Activated CD4-positive, alpha-beta T cell treated with anti-CD3 and anti-CD28 coated beads, Interleukin-2, amount 10 ng/mL, durations not matched to agents 24 days and 14 days (primary cell): ENCODE data around the gene DAZAP1. TPM values are rescaled to one million over a fixed set of nuclear protein-coding genes. Genes with fewer than 3 reads are reported as not detected.

Experiments used
- DNase-seq: peaks from one replicate; pipeline ENCODE4 v3.0.0; 2022
- H3K27ac Mint-ChIP-seq: one replicate; pipeline ENCODE4 v1.8.0; 2022; ENCODE audit warnings: mild to moderate bottlenecking, mixed read lengths
- H3K27me3 Mint-ChIP-seq: one replicate; pipeline ENCODE4 v1.8.0; 2022; ENCODE audit warnings: mixed read lengths
- H3K36me3 Mint-ChIP-seq: one replicate; pipeline ENCODE4 v1.8.0; 2022; ENCODE audit warnings: low read depth, mild to moderate bottlenecking, mixed read lengths
- H3K4me1 Mint-ChIP-seq: one replicate; pipeline ENCODE4 v1.8.0; 2021; ENCODE audit warnings: mixed read lengths
- H3K4me3 Mint-ChIP-seq: one replicate; pipeline ENCODE4 v1.8.0; 2022; ENCODE audit warnings: mild to moderate bottlenecking, moderate library complexity, mixed read lengths
- H3K9me3 Mint-ChIP-seq: one replicate; pipeline ENCODE4 v1.8.0; 2021; ENCODE audit warnings: mixed read lengths
- intact Hi-C: fragments of 100-400 bp; cut with micrococcal nuclease; formaldehyde crosslinking; loops from one replicate; pipeline ENCODE4 v1.15.1; 2023
- total RNA-seq: library from RNA; stranded (reverse); gene quantifications from 2 replicates; pipeline ENCODE4 v1.2.3, GENCODE V29; 2022

Gene DAZAP1
- total RNA-seq, 1 donor from 2014 or later = 323 TPM

DNA sequence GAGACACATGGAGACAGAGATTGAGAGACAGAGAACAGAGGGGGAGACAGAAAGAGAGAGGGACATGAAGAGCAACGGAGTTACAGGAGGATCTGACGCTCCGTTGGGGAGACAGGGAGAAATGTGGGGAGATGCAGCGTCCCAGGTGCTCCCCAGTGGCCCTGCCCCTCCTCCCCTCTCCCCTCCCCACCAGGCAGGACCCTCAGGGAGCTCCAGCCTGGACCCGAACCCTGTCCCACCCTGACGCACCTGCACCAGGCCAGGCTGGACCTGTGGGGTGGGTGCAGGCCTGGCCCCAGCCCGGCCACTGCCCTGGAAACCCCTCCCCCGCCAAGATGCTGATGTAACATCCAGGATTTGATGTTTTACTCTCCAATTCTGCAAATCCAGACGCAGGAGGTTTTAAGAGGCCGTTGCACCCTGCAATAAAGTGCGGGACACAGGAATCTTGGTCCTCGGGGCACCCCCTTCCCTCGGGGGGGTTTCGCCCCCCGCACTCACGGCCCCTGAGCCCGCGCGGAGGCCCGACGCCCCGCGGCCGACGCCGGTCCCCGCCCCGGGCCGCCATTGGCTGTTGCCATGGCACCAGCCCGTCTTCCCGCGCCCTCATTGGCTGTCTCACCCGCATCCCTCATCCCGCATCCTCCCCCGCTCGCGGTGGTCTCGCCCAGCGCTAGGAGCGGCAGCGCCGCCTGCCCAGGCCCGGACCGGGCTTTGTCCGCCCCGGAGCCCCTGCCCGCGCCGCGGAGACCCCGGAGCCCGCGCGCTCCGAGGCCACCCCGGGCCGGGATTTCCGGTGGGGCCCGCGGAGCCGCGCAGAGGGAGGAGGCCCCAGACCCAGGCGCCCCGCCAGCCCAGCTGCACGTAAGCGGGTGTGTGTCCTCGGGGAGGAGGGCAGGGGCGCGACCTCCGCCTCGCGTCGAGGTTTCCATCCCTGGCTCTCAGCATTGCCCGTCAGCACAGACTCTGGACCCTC is 42.4 kb downstream of the DAZAP1 start, which contains the start of gene APC2:
APC2 (plus strand) TSS at position 655 of the 976 bp plus-strand sequence. CDS start 2,881 bp downstream, outside the sequence.
- intact Hi-C loops = loop anchor here (5.0 kb wide), 1 partner anchor 63 kb away; the partner anchor contains the start of gene ADAMTSL5
- DNase-seq = peak; percentile 83
- Mint-ChIP-seq H3K9me3 (no peaks in the 10 kb centered on the region), H3K36me3 (no peaks in the 10 kb centered on the region), H3K4me3 (peak within 1 kb of the TSS; percentile 40), H3K27me3 (peaks cover 51% of the 10 kb centered on the region), H3K4me1 (peaks cover 3% of the 10 kb centered on the region), H3K27ac (no peak within 1 kb of the TSS)

DNA sequence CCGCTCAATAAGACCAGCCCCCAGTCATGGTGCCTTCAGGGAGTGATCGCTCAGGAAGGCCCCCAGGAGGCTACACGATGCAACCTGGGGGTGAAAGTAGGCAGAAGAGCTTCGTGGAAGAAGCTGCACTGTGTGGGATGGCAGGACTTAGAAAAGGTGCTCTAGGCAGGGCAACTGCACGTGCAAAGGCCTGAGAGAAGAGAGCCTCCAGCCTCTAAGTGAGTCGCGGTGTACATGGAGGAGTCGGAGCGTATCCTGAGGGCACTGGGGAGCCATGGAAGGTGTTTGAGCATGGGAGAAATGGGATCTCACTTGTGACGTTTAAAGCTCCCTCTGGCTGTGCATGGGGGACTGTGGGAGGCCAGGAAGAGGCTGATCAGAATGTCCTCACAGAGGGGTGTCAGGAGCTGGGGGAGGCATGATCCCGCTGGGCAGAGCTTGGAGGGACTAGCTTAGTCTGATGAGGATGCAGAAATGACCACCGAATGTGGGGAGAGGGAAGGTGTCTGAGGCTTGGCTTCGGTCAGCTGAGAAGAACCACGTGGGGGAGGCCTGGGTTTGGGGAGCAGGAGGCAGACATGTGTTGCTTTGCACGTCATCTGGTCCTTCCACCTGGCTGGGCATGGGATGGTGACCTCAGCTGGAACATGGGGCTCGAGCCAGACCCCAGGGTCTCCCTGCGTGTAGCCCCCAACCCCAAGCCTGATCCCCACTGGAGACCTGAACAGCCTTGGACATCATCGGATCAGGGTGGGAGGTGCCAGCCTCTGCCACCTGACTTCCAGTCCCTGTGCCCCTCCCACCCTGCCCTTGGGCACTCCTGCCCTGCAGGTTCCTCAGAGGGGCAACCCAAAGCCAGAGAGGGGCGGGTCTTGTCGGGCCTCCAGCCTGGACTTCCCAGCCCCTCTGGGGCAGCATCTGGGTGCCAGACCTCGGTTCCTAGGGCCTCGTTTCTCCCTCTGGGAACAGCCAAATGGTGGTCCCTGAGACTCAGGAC is 43.6 kb downstream of the DAZAP1 start:
- peaks cover 9% of the 10 kb centered on the region for H3K4me1 Mint-ChIP-seq
- H3K4me3 Mint-ChIP-seq = no peak overlapping the region
- H3K9me3 Mint-ChIP-seq = no peaks in the 10 kb centered on the region
- intact Hi-C loops = no loop called here
- H3K27ac Mint-ChIP-seq = no peak overlapping the region
- H3K36me3 Mint-ChIP-seq = peaks cover 2% of the 10 kb centered on the region
- peaks cover 59% of the 10 kb centered on the region for H3K27me3 Mint-ChIP-seq
- no peak for DNase-seq

DNA sequence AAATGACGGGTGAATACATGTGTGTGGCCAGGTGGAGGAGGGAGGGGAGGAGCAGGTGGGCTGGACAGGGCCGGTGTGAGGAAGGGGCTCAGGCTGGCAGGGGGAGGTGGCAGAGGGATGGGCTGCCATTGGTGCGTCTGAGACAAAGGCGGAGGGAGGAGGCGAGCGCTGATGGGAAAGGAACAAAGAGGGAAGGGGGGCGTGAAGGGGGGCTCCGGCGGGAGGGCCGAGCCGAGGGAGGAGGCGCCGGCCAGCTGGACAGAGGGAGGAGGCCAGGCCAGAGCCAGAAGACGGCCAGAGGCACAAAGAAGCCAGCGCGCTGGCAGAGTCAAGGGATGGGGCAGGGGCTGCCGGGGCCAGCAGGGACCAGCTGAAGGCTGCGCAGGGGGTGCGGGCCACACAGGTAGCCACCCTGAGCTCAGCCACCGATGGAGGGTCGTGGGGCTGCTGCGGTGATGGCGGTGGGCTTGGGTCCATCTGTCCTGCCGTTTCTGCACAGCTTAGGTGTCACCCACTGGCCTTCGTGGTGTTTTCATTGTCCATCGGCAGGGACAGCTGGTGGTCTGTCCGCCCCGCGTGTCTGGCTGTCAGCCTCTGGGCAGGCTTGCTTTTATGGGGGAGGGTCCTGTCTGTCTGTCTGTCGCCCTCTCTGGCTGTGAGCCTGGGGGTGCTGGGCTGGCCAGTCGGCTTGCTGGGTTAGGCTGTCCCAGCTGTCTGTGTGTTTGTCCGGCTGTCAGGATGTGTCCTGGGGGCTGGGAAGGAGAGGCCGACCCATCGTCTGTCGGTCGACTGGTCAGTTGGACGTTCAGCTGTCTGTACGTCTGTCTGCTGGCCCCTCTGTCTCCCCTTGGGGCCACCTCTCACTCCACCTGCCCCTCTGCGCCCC is 44.8 kb downstream of the DAZAP1 start:
- peaks cover 2% of the 10 kb centered on the region for H3K36me3 Mint-ChIP-seq
- peaks cover 56% of the 10 kb centered on the region for H3K27me3 Mint-ChIP-seq
- intact Hi-C loops = no loop called here
- peaks cover 9% of the 10 kb centered on the region for H3K4me1 Mint-ChIP-seq
- no peak for DNase-seq
- H3K9me3 Mint-ChIP-seq = no peaks in the 10 kb centered on the region
- H3K4me3 Mint-ChIP-seq = no peak overlapping the region
- H3K27ac Mint-ChIP-seq = no peak overlapping the region

- H3K27me3 Mint-ChIP-seq = peaks cover 54% of the 10 kb centered on the region
- no peak overlapping the region for H3K27ac Mint-ChIP-seq
- no peak overlapping the region for H3K4me3 Mint-ChIP-seq
- intact Hi-C loops = no loop called here
- no peak for DNase-seq
- H3K36me3 Mint-ChIP-seq = peaks cover 2% of the 10 kb centered on the region
- H3K9me3 Mint-ChIP-seq = no peaks in the 10 kb centered on the region
- H3K4me1 Mint-ChIP-seq = peaks cover 9% of the 10 kb centered on the region
These were observed 45.6 kb downstream of the DAZAP1 start for GRCh38 chr19:1452802-1453524.

DNA sequence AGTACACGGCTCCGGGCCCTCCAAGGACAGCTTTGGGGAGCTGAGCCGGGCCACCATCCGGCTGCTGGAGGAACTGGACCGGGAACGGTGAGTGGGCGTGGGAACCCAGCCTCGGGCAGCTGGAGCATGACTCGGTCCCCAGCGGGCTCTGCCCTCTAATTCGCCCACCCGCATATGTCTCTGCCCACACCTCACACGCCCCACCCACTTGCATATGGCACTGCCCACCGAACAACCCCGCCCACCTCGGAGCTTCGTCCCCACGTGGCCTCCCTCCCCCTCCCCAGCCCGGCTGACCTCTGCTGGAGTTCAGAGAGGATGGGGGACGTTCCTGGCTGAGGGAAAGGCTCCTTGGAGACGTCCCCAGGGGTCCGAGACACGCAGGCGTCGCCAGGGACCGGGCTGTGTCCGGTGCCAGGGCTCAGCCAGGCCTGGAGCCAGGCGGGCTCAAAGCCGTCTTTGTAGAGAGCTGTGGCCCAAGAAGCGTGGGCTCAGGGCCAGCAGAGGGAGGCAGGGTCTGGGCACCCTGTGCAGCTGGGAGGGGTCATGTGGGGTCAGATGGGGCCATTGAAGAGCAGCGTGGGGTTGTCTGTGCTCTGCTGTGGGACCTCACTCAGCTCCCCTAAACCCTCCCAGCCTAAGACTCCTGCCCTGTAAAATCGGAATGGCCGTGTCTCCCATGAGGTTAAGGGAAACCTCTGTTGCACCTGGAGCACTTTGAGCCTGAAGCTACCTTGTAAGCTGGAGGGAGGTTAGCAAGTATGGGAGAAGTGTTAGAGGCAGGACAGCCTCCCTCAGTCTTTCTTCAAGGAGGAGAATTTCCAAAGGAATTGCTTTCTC is 46.4 kb downstream of the DAZAP1 start:
- no peak overlapping the region for H3K27ac Mint-ChIP-seq
- intact Hi-C loops = no loop called here
- no peaks in the 10 kb centered on the region for H3K9me3 Mint-ChIP-seq
- no peak for DNase-seq
- peaks cover 2% of the 10 kb centered on the region for H3K36me3 Mint-ChIP-seq
- H3K27me3 Mint-ChIP-seq = peaks cover 54% of the 10 kb centered on the region
- H3K4me1 Mint-ChIP-seq = peaks cover 9% of the 10 kb centered on the region
- no peak overlapping the region for H3K4me3 Mint-ChIP-seq

DNA sequence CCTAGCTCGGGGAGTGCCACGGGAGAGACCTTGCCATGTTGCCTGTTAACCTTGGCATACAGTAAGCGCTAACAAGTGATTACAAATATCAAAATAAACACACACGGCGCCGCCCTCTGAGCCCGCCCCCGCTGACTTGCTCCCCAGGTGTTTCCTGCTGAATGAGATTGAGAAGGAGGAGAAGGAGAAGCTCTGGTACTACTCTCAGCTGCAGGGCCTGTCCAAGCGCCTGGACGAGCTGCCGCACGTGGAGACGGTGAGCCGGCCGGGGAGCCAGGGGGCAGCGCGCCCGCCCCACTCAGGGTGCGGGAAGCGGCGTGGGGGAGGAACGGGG is 47.6 kb downstream of the DAZAP1 start:
- peaks cover 9% of the 10 kb centered on the region for H3K4me1 Mint-ChIP-seq
- no peak for DNase-seq
- H3K9me3 Mint-ChIP-seq = no peaks in the 10 kb centered on the region
- no peak overlapping the region for H3K4me3 Mint-ChIP-seq
- peaks cover 2% of the 10 kb centered on the region for H3K36me3 Mint-ChIP-seq
- H3K27me3 Mint-ChIP-seq = peaks cover 52% of the 10 kb centered on the region
- intact Hi-C loops = no loop called here
- H3K27ac Mint-ChIP-seq = no peak overlapping the region

GRCh38 chr19:1455336-1456120 is 48.1 kb downstream of the DAZAP1 start:
- intact Hi-C loops = no loop called here
- H3K9me3 Mint-ChIP-seq = no peaks in the 10 kb centered on the region
- H3K4me3 Mint-ChIP-seq = peak overlapping the region; percentile 48
- peaks cover 49% of the 10 kb centered on the region for H3K27me3 Mint-ChIP-seq
- peak; percentile 88 for DNase-seq
- H3K36me3 Mint-ChIP-seq = peaks cover 2% of the 10 kb centered on the region
- H3K27ac Mint-ChIP-seq = peak overlapping the region; percentile 49
- H3K4me1 Mint-ChIP-seq = peaks cover 9% of the 10 kb centered on the region

DNA sequence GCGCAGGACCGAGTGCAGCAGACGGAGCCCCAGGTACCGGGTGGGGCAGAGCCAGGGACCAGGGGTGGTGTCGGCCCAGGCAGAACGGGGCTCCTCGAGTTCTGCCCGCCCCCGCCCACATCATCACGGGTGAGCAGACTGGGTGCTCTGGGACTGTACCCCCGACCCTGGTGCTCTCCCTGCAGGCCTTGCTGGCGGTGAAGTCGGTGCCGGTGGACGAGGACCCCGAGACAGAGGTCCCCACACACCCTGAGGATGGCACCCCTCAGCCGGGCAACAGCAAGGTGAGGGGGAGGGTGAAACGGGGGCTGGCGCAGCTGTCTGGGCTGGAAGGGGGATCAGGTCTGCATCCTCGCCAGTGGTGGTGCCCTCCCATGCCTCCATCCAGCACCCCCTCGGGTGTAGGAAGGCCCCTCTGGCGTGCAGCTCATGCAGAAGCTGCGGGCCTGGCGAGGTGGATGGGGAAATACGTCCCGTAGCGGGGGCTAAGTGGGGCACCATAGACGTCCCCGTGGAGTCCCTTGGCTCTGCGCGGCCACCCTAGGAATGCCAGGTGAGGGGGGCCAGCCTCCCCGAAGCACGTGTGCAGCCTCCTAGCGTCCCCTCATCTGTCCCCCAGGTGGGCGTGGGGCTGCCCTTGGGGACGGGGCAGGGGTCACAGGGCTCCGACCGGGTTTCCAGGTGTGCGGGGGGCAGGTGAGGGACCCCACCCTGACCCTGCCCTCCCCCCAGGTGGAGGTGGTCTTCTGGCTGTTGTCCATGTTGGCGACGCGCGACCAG is 48.9 kb downstream of the DAZAP1 start:
- intact Hi-C loops = no loop called here
- H3K4me1 Mint-ChIP-seq = peaks cover 7% of the 10 kb centered on the region
- peaks cover 41% of the 10 kb centered on the region for H3K27me3 Mint-ChIP-seq
- peaks cover 2% of the 10 kb centered on the region for H3K36me3 Mint-ChIP-seq
- no peaks in the 10 kb centered on the region for H3K9me3 Mint-ChIP-seq
- no peak overlapping the region for H3K4me3 Mint-ChIP-seq
- no peak for DNase-seq
- H3K27ac Mint-ChIP-seq = no peak overlapping the region

- peaks cover 36% of the 10 kb centered on the region for H3K27me3 Mint-ChIP-seq
- H3K36me3 Mint-ChIP-seq = peaks cover 2% of the 10 kb centered on the region
- peak overlapping the region; percentile 37 for H3K27ac Mint-ChIP-seq
- no peaks in the 10 kb centered on the region for H3K9me3 Mint-ChIP-seq
- H3K4me1 Mint-ChIP-seq = peaks cover 7% of the 10 kb centered on the region
- intact Hi-C loops = no loop called here
- no peak overlapping the region for H3K4me3 Mint-ChIP-seq
- no peak for DNase-seq
These were observed 49.8 kb downstream of the DAZAP1 start for GRCh38 chr19:1457031-1457739.

DNA sequence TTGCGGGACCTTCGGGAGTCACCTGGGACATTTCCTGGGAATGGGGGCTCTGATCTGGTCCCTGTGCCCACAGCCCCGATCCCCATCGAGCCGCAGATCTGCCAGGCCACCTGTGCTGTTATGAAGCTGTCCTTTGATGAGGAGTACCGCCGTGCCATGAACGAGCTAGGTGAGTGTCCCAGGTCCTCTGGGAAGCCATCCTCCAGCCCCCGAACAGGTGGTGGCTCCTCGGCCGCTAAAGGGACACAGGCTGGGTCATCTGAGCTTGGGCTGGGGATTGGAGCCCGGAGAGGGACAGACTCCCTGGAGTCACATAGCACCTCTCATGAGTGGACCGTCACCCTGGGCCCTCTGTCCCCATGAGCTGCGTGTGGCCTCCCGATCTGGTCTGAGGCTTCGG is 50.5 kb downstream of the DAZAP1 start:
- Mint-ChIP-seq H3K36me3 (peaks cover 2% of the 10 kb centered on the region), H3K27me3 (peaks cover 32% of the 10 kb centered on the region), H3K4me1 (peaks cover 7% of the 10 kb centered on the region), H3K4me3 (no peak overlapping the region), H3K27ac (no peak overlapping the region), H3K9me3 (no peaks in the 10 kb centered on the region)
- no peak for DNase-seq
- intact Hi-C loops = no loop called here
